ENCODE data around the gene DNAH1.

- no peak for TF ChIP-seq REST (IDR thresholded peaks at IDR 0.05; ENCODE audit: unreplicated experiment)
- no peak for TF ChIP-seq CTCF (conservative IDR thresholded peaks at IDR 0.05; ENCODE audit: low read depth in 2 of 2)
- TF ChIP-seq EZH2 (IDR thresholded peaks at IDR 0.05; ENCODE audit: low read depth, unreplicated experiment): no peak
- no peak for TF ChIP-seq ZNF331 (CRISPR knock-in tag; IDR thresholded peaks at IDR 0.05; ENCODE audit: low read depth)
- no peak for TF ChIP-seq POLR2AphosphoS5 (IDR thresholded peaks at IDR 0.05; ENCODE audit: low read depth)
- no peak for TF ChIP-seq EZH2phosphoT487 (IDR thresholded peaks at IDR 0.05; ENCODE audit: unreplicated experiment)
- TF ChIP-seq CREB1 (CRISPR knock-in tag; IDR thresholded peaks at IDR 0.05; ENCODE audit: low read depth): no peak
- no peak for TF ChIP-seq JUNB (IDR thresholded peaks at IDR 0.05; ENCODE audit: unreplicated experiment)
- no peak for TF ChIP-seq NANOG (IDR thresholded peaks at IDR 0.05; ENCODE audit: borderline replicate concordance)
Measured at GRCh38 chr3:52288674-52289073, 27.4 kb upstream of the DNAH1 start.

Measured in GM23338 (cell line).